HL-60 (cell line): Measurements from ENCODE around the gene C19orf12.

ENCODE experiments used
- CTCF ChIP-seq: IDR thresholded peaks from one replicate; pipeline ENCODE4 v1.5.1; 2011; ENCODE audit warnings: low read length, control low read depth, inconsistent platforms; ENCODE audit not compliant: insufficient read depth
- GABPA ChIP-seq: IDR thresholded peaks from 2 replicates; pipeline ENCODE4 v1.6.1; 2012; ENCODE audit warnings: low read depth
- POLR2AphosphoS5 ChIP-seq: IDR thresholded peaks from 2 replicates; pipeline ENCODE4 v1.6.1; 2012; ENCODE audit warnings: low read depth
- REST ChIP-seq: IDR thresholded peaks from 2 replicates; pipeline ENCODE4 v1.6.1; 2012; ENCODE audit warnings: low read depth; ENCODE audit not compliant: insufficient replicate concordance

- TF ChIP-seq CTCF (no peak), REST (no peak), POLR2AphosphoS5 (no peak), GABPA (no peak)
These were observed 26.7 kb upstream of the C19orf12 start for GRCh38 chr19:29741776-29742175.
